HG03354 (cell line): ENCODE measurements around the gene U2AF1L4.

Experiments
- ATAC-seq: cut with Tn5 transposase; IDR thresholded peaks from one replicate; pipeline ENCODE4 v1.9.1; 2021; ENCODE audit warnings: mild to moderate bottlenecking; ENCODE audit not compliant: unreplicated experiment, poor library complexity, severe bottlenecking

The U2AF1L4 gene

GRCh38 chr19:35744430-35745327 lies 539 bp downstream of the U2AF1L4 start:
- ATAC-seq: peak; percentile 40

- no peak for ATAC-seq
Measured at GRCh38 chr19:35743640-35744429, 1.4 kb downstream of the U2AF1L4 start.

GRCh38 chr19:35742121-35742724 lies 3.0 kb downstream of the U2AF1L4 start, which contains the start of gene IGFLR1:
Gene IGFLR1 (minus strand): TSS chr19:35742452. CDS start chr19:35741180, 1,272 bp downstream.
- ATAC-seq: no peak

- no peak for ATAC-seq
Measured at GRCh38 chr19:35741203-35741515, 4.1 kb downstream of the U2AF1L4 start.

- peak; percentile 67 for ATAC-seq
Measured at GRCh38 chr19:35740423-35741202, 4.6 kb downstream of the U2AF1L4 start.

- ATAC-seq: peak; percentile 24
Measured at GRCh38 chr19:35740108-35740422, 5.2 kb downstream of the U2AF1L4 start.

- ATAC-seq: no peak
Measured at GRCh38 chr19:35739275-35740107, 5.7 kb downstream of the U2AF1L4 start.

DNA sequence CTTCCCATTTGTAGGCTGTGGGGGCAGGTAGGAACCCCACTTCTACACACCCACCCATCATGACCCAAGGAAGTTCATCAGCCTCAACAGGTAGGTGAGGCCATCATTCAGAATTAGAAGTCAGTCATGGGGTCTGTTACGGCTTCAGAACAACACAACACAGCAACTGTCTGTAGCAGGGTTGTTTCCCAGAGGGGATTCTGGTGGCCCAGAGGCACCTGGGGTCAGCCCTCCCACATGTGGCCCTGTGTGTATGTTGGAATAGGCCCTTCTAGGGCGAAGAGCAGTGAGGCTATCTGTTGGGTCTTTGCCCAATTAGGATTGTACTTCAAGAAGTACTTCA lies 6.4 kb downstream of the U2AF1L4 start:
- ATAC-seq: no peak

GRCh38 chr19:35738021-35738886 lies 7.0 kb downstream of the U2AF1L4 start:
- ATAC-seq: no peak

- no peak for ATAC-seq
Measured at GRCh38 chr19:35736913-35737886, 8.0 kb downstream of the U2AF1L4 start.

DNA sequence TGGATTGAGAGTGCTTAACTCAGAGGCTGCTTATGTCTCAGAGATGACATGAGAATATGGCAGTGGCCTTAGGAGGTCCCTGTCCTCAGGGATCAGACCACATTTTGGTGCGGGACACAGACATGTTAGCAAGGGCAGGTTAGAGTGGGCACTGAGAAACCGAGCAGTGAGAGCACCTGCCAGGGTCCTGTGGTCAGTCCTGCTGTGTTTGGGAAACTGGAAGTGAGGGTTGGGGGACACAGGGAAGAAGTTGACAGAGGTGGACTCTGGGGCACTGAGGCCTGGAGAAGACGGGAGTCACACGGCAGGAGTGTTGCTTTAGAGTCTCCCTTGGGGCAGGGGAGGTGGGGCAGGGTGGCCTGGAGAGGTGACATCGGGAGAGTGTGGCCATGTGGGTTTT lies 10.3 kb downstream of the U2AF1L4 start:
- ATAC-seq: no peak

DNA sequence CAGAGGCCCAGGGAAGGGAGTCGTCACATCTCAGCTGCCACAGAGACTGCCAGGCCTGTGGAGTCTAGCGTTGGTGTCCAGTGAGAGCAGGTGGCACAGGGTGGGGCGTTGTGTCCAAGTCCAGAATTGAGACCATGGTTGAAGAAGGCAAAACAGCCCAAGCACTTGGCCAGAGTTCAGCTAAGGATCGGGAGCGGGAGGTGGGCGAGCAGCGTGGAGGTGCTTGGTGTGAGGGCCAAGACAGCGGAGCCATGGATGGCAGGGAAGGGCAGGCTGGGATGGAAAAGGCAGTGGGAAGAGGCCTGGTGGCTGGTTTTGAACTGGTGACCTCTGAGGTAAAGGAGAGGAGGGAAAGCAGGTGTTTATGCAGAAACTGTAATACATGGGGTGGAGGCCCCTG lies 10.9 kb downstream of the U2AF1L4 start:
- no peak for ATAC-seq

GRCh38 chr19:35733180-35734125 lies 11.8 kb downstream of the U2AF1L4 start:
- no peak for ATAC-seq

- ATAC-seq: no peak
Measured at GRCh38 chr19:35732540-35733179, 12.6 kb downstream of the U2AF1L4 start.

GRCh38 chr19:35731779-35732405 lies 13.3 kb downstream of the U2AF1L4 start:
- no peak for ATAC-seq
